Measurements from ENCODE around the gene AGXT2. TPM values are rescaled to one million over a fixed set of nuclear protein-coding genes. Genes with fewer than 3 reads are reported as not detected.

Gene AGXT2
- total RNA-seq, 2 donors from 2014 or later, result not detected

- Mint-ChIP-seq H3K4me1 (ENCODE audit: low read depth in 2 of 2) (peaks cover 0 to 7% of the 10 kb centered on the region in 2 donors), H3K9me3 (no peaks in the 10 kb centered on the region), H3K36me3 (peaks cover 15% of the 10 kb centered on the region), H3K27ac (no peak overlapping the region), H3K4me3 (no peak overlapping the region), H3K27me3 (no peaks in the 10 kb centered on the region)
- no peak for DNase-seq (ENCODE audit: low spot score)
- ATAC-seq, result no peak
Measured at GRCh38 chr5:34957857-34958690, 89.7 kb downstream of the AGXT2 start.

GRCh38 chr5:34957321-34957720, 90.4 kb downstream of the AGXT2 start:
- Mint-ChIP-seq H3K4me1 (ENCODE audit: low read depth in 2 of 2) (peaks cover 0 to 7% of the 10 kb centered on the region in 2 donors), H3K36me3 (peaks cover 17% of the 10 kb centered on the region)
- no peak for ATAC-seq

More at GRCh38 chr5:34957321-34957720, 90.4 kb downstream of the AGXT2 start:
- no peaks in the 10 kb centered on the region for H3K27me3 Mint-ChIP-seq
- H3K9me3 Mint-ChIP-seq, result no peaks in the 10 kb centered on the region
- no peak overlapping the region for H3K27ac Mint-ChIP-seq
- DNase-seq (ENCODE audit: low spot score), result no peak
- no peak overlapping the region for H3K4me3 Mint-ChIP-seq

Other genes starting within 250 kb of the AGXT2 start
- gene TTC23L, start 208.8 kb downstream of the AGXT2 start, total RNA-seq, result not detected
- 10 to 100 TPM; 24.3 to 38.3 TPM for gene RAD1, start 132.4 kb downstream of the AGXT2 start, total RNA-seq
- gene BRIX1, start 132.2 kb downstream of the AGXT2 start, total RNA-seq, result 10 to 100 TPM; 48.8 to 73.7 TPM
- 10 to 100 TPM; 45.8 to 50.7 TPM for gene DNAJC21, start 118.4 kb downstream of the AGXT2 start, total RNA-seq
- not detected for gene PRLR, start 182.5 kb upstream of the AGXT2 start, total RNA-seq

All from natural killer cell treated with Interleukin-12 subunit alpha and Interleukin-12 subunit beta and Interleukin-15 and Interleukin-18, amount 100 ng/mL, for 72 hours (primary cell).